Body of pancreas (tissue), 4 donors: ENCODE results near the gene OSBPL6.

Source experiments
- POLR2A ChIP-seq, 3 donors: fragments of 450-650 bp; IDR thresholded peaks; one replicate each; pipeline ENCODE4 v1.6.1; 2016; ENCODE audit warnings: antibody characterized with exemption in 3 of 3, mild to moderate bottlenecking in 2 of 3
- TF ChIP-seq, protein P1 (sequence below), 7 experiments: fragments of 450-650 bp in 4 of 7; fragments of 200-600 bp in 3 of 7; sonication (generic) in 3 of 7; IDR thresholded peaks; one replicate each; pipeline ENCODE4 v1.5.1; 2016 to 2019; ENCODE audit warnings: antibody characterized with exemption in 7 of 7

- TF ChIP-seq, protein P1, sequence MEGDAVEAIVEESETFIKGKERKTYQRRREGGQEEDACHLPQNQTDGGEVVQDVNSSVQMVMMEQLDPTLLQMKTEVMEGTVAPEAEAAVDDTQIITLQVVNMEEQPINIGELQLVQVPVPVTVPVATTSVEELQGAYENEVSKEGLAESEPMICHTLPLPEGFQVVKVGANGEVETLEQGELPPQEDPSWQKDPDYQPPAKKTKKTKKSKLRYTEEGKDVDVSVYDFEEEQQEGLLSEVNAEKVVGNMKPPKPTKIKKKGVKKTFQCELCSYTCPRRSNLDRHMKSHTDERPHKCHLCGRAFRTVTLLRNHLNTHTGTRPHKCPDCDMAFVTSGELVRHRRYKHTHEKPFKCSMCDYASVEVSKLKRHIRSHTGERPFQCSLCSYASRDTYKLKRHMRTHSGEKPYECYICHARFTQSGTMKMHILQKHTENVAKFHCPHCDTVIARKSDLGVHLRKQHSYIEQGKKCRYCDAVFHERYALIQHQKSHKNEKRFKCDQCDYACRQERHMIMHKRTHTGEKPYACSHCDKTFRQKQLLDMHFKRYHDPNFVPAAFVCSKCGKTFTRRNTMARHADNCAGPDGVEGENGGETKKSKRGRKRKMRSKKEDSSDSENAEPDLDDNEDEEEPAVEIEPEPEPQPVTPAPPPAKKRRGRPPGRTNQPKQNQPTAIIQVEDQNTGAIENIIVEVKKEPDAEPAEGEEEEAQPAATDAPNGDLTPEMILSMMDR (IDR thresholded peaks at IDR 0.05), result no peak
- no peak for TF ChIP-seq POLR2A (IDR thresholded peaks at IDR 0.05)
These were observed 90.9 kb downstream of the OSBPL6 start for GRCh38 chr2:178285287-178285615.
